ENCODE data around the gene RNF215. TPM values are rescaled to one million over a fixed set of nuclear protein-coding genes. Genes with fewer than 3 reads are reported as not detected.
A peak's percentile ranks its signal among the peaks of the same experiment; 100 is the strongest.

Gene RNF215
- total RNA-seq, 1 donor from 2014 or later: 43.1 TPM

- H3K27ac Mint-ChIP-seq (ENCODE audit: unreplicated experiment): no peak overlapping the region
- H3K27me3 Mint-ChIP-seq (ENCODE audit: unreplicated experiment): peaks cover 8% of the 10 kb centered on the region
- H3K36me3 Mint-ChIP-seq (ENCODE audit: unreplicated experiment): peaks cover 6% of the 10 kb centered on the region
- peak; percentile 36 for TF ChIP-seq CTCF (IDR thresholded peaks at IDR 0.05; ENCODE audit: partially characterized antibody, unreplicated experiment)
- H3K4me3 Mint-ChIP-seq (ENCODE audit: unreplicated experiment): no peak overlapping the region
- peaks cover 4% of the 10 kb centered on the region for H3K4me1 Mint-ChIP-seq (ENCODE audit: low read depth, unreplicated experiment)
- peaks cover 7% of the 10 kb centered on the region for H3K9me3 Mint-ChIP-seq (ENCODE audit: unreplicated experiment)
- no peak for DNase-seq
These were observed 3.9 kb upstream of the RNF215 start for GRCh38 chr22:30390974-30391691.

- Mint-ChIP-seq H3K4me3 (ENCODE audit: unreplicated experiment) (peak overlapping the region; percentile 89), H3K36me3 (ENCODE audit: unreplicated experiment) (peaks cover 6% of the 10 kb centered on the region), H3K4me1 (ENCODE audit: low read depth, unreplicated experiment) (peaks cover 7% of the 10 kb centered on the region), H3K27me3 (ENCODE audit: unreplicated experiment) (peaks cover 9% of the 10 kb centered on the region), H3K9me3 (ENCODE audit: unreplicated experiment) (peaks cover 6% of the 10 kb centered on the region), H3K27ac (ENCODE audit: unreplicated experiment) (peak overlapping the region; percentile 97)
- no peak for TF ChIP-seq CTCF (IDR thresholded peaks at IDR 0.05; ENCODE audit: partially characterized antibody, unreplicated experiment)
- no peak for DNase-seq
These were observed 627 bp downstream of the RNF215 start for GRCh38 chr22:30386608-30386959.

DNA sequence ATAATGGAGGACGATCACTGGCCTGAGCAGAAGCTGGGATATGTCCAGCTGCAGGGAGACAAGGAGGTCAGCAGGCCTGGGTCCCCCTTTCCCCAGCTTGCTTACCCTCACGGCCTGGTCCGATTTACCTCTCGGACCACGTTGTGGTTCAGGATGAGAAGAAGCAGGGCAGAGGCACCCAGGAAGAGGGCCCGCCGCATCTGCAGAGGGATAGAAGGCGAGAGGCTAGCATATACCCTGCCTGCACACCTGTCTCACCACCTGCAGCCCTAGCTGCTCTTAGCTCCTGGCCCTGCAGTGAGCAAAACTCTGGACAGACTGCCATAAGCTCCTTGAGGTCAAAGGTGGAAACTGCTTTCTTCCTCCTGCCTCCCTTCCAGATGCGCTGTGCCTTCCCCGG, 1.3 kb downstream of the RNF215 start:
- H3K27me3 Mint-ChIP-seq (ENCODE audit: unreplicated experiment): peaks cover 8% of the 10 kb centered on the region
- TF ChIP-seq CTCF (IDR thresholded peaks at IDR 0.05; ENCODE audit: partially characterized antibody, unreplicated experiment): no peak
- peaks cover 4% of the 10 kb centered on the region for H3K9me3 Mint-ChIP-seq (ENCODE audit: unreplicated experiment)
- peak overlapping the region; percentile 97 for H3K27ac Mint-ChIP-seq (ENCODE audit: unreplicated experiment)
- H3K4me3 Mint-ChIP-seq (ENCODE audit: unreplicated experiment): peak overlapping the region; percentile 89
- no peak for DNase-seq
- H3K36me3 Mint-ChIP-seq (ENCODE audit: unreplicated experiment): peaks cover 6% of the 10 kb centered on the region
- H3K4me1 Mint-ChIP-seq (ENCODE audit: low read depth, unreplicated experiment): peaks cover 7% of the 10 kb centered on the region

- H3K9me3 Mint-ChIP-seq (ENCODE audit: unreplicated experiment): peaks cover 2% of the 10 kb centered on the region
- H3K4me1 Mint-ChIP-seq (ENCODE audit: low read depth, unreplicated experiment): peaks cover 7% of the 10 kb centered on the region
- no peak for DNase-seq
- no peak overlapping the region for H3K4me3 Mint-ChIP-seq (ENCODE audit: unreplicated experiment)
- no peaks in the 10 kb centered on the region for H3K36me3 Mint-ChIP-seq (ENCODE audit: unreplicated experiment)
- TF ChIP-seq CTCF (IDR thresholded peaks at IDR 0.05; ENCODE audit: partially characterized antibody, unreplicated experiment): no peak
- no peak overlapping the region for H3K27ac Mint-ChIP-seq (ENCODE audit: unreplicated experiment)
- peaks cover 4% of the 10 kb centered on the region for H3K27me3 Mint-ChIP-seq (ENCODE audit: unreplicated experiment)
These were observed 4.2 kb downstream of the RNF215 start for GRCh38 chr22:30383061-30383460.

DNA sequence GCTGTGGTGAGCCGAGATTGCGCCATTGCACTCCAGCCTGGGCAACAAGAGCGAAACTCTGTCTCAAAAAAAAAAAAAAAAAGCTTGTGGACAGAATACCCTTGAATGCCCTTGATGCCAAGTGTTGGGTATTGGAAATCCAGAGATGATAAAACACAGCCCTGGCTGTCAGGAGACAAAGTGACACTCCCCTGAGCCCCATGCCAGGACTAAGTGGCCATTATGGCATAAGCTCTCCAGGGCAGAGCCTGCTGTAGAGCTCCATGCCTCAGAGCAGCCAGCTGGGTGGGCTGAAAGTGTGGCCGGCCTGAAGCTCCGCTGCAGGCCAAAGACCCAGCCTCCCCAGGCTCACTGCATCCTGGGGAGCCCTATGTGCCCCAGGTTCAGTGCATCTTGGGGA, 4.9 kb downstream of the RNF215 start:
- Mint-ChIP-seq H3K27ac (ENCODE audit: unreplicated experiment) (no peak overlapping the region), H3K27me3 (ENCODE audit: unreplicated experiment) (peaks cover 4% of the 10 kb centered on the region), H3K36me3 (ENCODE audit: unreplicated experiment) (no peaks in the 10 kb centered on the region), H3K4me1 (ENCODE audit: low read depth, unreplicated experiment) (peaks cover 7% of the 10 kb centered on the region), H3K9me3 (ENCODE audit: unreplicated experiment) (peaks cover 2% of the 10 kb centered on the region), H3K4me3 (ENCODE audit: unreplicated experiment) (no peak overlapping the region)
- DNase-seq: no peak
- no peak for TF ChIP-seq CTCF (IDR thresholded peaks at IDR 0.05; ENCODE audit: partially characterized antibody, unreplicated experiment)
